K562 (cell line): ENCODE measurements around the gene TMEM43. TPM values are rescaled to one million over a fixed set of nuclear protein-coding genes. Genes with fewer than 3 reads are reported as not detected.

Experiments used
- ATAC-seq: fragments of 200-7000 bp; cut with Tn5 transposase; 3 replicates; pipeline ENCODE4 v1.9.1; 2020; ENCODE audit warnings: moderate library complexity
- BruUV-seq: library from RNA; stranded (reverse); fragments of 400-500 nt; replicated peaks from 2 replicates; lab custom pipeline; 2021; lab: Mats Ljungman, UMichigan
- CTCF ChIA-PET: fragments of 300-600 bp; formaldehyde crosslinking; extraction: SDS; loops from one replicate; lab custom pipeline; 2021; ENCODE audit warnings: low intra/inter-chr PET ratio; lab: Yijun Ruan, JAX
- POLR2A ChIA-PET: fragments of 300-600, 350-650 bp; sonication (Branson Sonifier 250); formaldehyde crosslinking; extraction: SDS; loops from one replicate; lab custom pipeline; 2021; ENCODE audit warnings: antibody characterized with exemption, inconsistent platforms; lab: Yijun Ruan, JAX
- DNase-seq, 4 experiments: peaks; one replicate each; pipeline versions ENCODE4 v3.0.0 to v3.0.0-alpha.2; 2011 to 2018; ENCODE audit warnings: low spot score in 3 of 4, mixed read lengths in 3 of 4; ENCODE audit errors: extremely low read depth in 1 of 4
- FAIRE-seq: peaks from 2 replicates; lab custom pipeline; 2011; peaks lifted over from hg19 to GRCh38; lab: Jason Lieb, UNC
- H2AFZ ChIP-seq: 2 replicates; pipeline ENCODE4 v1.6.0; 2011; ENCODE audit warnings: low read depth, low read length, control low read depth, inconsistent platforms
- H3K27ac ChIP-seq: fragments of 200-600 bp; 3 replicates; pipeline ENCODE4 v1.8.0; 2011; ENCODE audit warnings: low read depth, mild to moderate bottlenecking, control low read depth, inconsistent platforms, low read length, moderate library complexity, mixed read lengths; ENCODE audit errors: extremely low read depth
- H3K27me3 ChIP-seq, 2 experiments: fragments of 300-600 bp in 1 of 2; 2 replicates in 1 of 2; 3 replicates in 1 of 2; pipeline versions ENCODE4 v1.6.0 to v1.8.0; 2011; ENCODE audit warnings: inconsistent platforms in 2 of 2, low read length in 2 of 2, mild to moderate bottlenecking in 1 of 2, mixed read lengths in 1 of 2, moderate library complexity in 1 of 2; ENCODE audit not compliant: control insufficient read depth in 2 of 2, insufficient read depth in 2 of 2
- H3K36me3 ChIP-seq: fragments of 300-600 bp; 3 replicates; pipeline ENCODE4 v1.8.0; 2011; ENCODE audit warnings: mild to moderate bottlenecking, low read length, inconsistent platforms; ENCODE audit not compliant: control insufficient read depth, insufficient read depth
- H3K4me1 ChIP-seq, 2 experiments: fragments of 200-600 bp in 1 of 2; replicated peaks in 1 of 2; 2 replicates in 1 of 2; 3 replicates in 1 of 2; pipeline versions ENCODE4 v1.5.1 to v1.8.0; 2011; ENCODE audit warnings: inconsistent platforms in 2 of 2, low read length in 2 of 2, mild to moderate bottlenecking in 1 of 2, mixed read lengths in 1 of 2, moderate library complexity in 1 of 2; ENCODE audit not compliant: control insufficient read depth in 2 of 2, insufficient read depth in 2 of 2
- H3K4me2 ChIP-seq: 2 replicates; pipeline ENCODE4 v1.6.1; 2011; ENCODE audit warnings: low read length, control low read depth, inconsistent platforms, mixed read lengths; ENCODE audit not compliant: insufficient read depth
- H3K4me3 ChIP-seq: fragments of 200-600 bp; sonication (generic), shearing (Covaris generic); 2 replicates; pipeline ENCODE4 v1.5.1; 2016; ENCODE audit warnings: control low read depth, inconsistent platforms
- H3K79me2 ChIP-seq: fragments of 200-600 bp; 3 replicates; pipeline ENCODE4 v1.8.0; 2011; ENCODE audit warnings: low read length, inconsistent platforms; ENCODE audit not compliant: control insufficient read depth, insufficient read depth
- H3K9ac ChIP-seq, 2 experiments: 2 replicates each; pipeline versions ENCODE4 v1.6.0 to v1.6.1; 2011; ENCODE audit warnings: low read depth in 2 of 2, low read length in 2 of 2, control low read depth in 1 of 2, inconsistent platforms in 1 of 2, mild to moderate bottlenecking in 1 of 2, mixed read lengths in 1 of 2; ENCODE audit not compliant: insufficient read depth in 1 of 2
- H3K9me1 ChIP-seq: one replicate; pipeline ENCODE4 v1.6.0; 2011; ENCODE audit warnings: inconsistent platforms, mild to moderate bottlenecking, low read length, moderate library complexity; ENCODE audit not compliant: control insufficient read depth, insufficient read depth
- H3K9me3 ChIP-seq: replicated peaks from 2 replicates; pipeline ENCODE4 v1.5.1; 2011; ENCODE audit warnings: low read depth, low read length, inconsistent platforms; ENCODE audit not compliant: control insufficient read depth, insufficient read depth
- H4K20me1 ChIP-seq: replicated peaks from 2 replicates; pipeline ENCODE4 v1.6.1; 2011; ENCODE audit warnings: low read length, inconsistent platforms, mixed read lengths; ENCODE audit not compliant: control insufficient read depth, insufficient read depth
- POLR2AphosphoS2 ChIP-seq: IDR thresholded peaks from 2 replicates; pipeline ENCODE4 v1.6.1; 2012; ENCODE audit warnings: low read length, improper control_type of control experiment
- WGBS: fragments of 100-300 bp; shearing (Covaris generic); methylation state at CpG from one replicate; pipeline ENCODE4 v1.1.6; 2016; ENCODE audit warnings: low coverage, mixed read lengths; ENCODE audit not compliant: insufficient coverage; ENCODE audit errors: missing lambda C conversion rate; 5-methylcytosine and 5-hydroxymethylcytosine counted together
- in situ Hi-C: fragments of 300-500 bp; cut with MboI; formaldehyde crosslinking; loops from 4 replicates; pipeline ENCODE4 v1.15.0; 2018; ENCODE audit warnings: inconsistent platforms, mixed read lengths
- intact Hi-C: fragments of 100-400 bp; cut with micrococcal nuclease; formaldehyde crosslinking; loops from 2 replicates; pipeline ENCODE4 v1.14.2; 2022
- polyA plus RNA-seq, 8 experiments: library from polyadenylated mRNA; depleted of rRNA in 4 of 8; stranded (reverse) in 5 of 8; unstranded in 3 of 8; fragments of >200 nt; fragmentation: Nextera tagmentation in 2 of 8; fragmentation: Illumina TruSeq in 1 of 8; extraction: Ambion mirVana in 2 of 8; extraction: Trizol in 1 of 8; gene quantifications; 2 replicates each; pipeline versions ENCODE4 v1.2.1 to v1.2.3, GENCODE V29; 2011 to 2014; ENCODE audit warnings: inconsistent platforms in 1 of 8, missing spikeins in 1 of 8
- total RNA-seq, 7 experiments: library from RNA; depleted of rRNA in 6 of 7; stranded (reverse); fragments of >200 nt in 6 of 7; fragmentation: Illumina TruSeq in 2 of 7; extraction: Trizol in 2 of 7; gene quantifications; 2 replicates each; pipeline versions ENCODE4 v1.2.1 to v1.2.3, GENCODE V29; 2011 to 2021; ENCODE audit warnings: low replicate concordance in 1 of 7

The TMEM43 gene
- total and polyA plus RNA-seq, 9 of the 15 experiments (the other 6 are each of a cell fraction or from before 2014, with no cell fraction given): 16.7 to 46.1 (median 35.7) TPM

GRCh38 chr3:14142567-14143270 lies 17.9 kb downstream of the TMEM43 start:
- FAIRE-seq (no peak), DNase-seq (no peak), ATAC-seq (no peak)
- TF ChIP-seq POLR2AphosphoS2: no peak
- Histone ChIP-seq H3K4me2 (no peak overlapping the region), H3K4me1 (peaks cover 13 to 14% of the 10 kb centered on the region in 2 experiments), H3K9me3 (no peaks in the 10 kb centered on the region), H4K20me1 (no peaks in the 10 kb centered on the region), H3K36me3 (peaks cover 71% of the 10 kb centered on the region; the same call in 2 of the 3 replicates), H3K9me1 (no peaks in the 10 kb centered on the region), H3K79me2 (no peaks in the 10 kb centered on the region), H3K27ac (no peak overlapping the region), H3K4me3 (no peak overlapping the region), H2AFZ (no peak overlapping the region), H3K9ac (no peak overlapping the region), H3K27me3 (no peaks in the 10 kb centered on the region)
- CTCF ChIA-PET: interaction anchor here (1.3 kb wide), 1 partner anchor 61 kb away, joined by 4 read pairs; no protein-coding TSS in a partner anchor
- intact Hi-C loops (no loop called here), in situ Hi-C loops (no loop called here)
- 70% methylated on average over 8 of the region's 8 CpGs for WGBS
- BruUV-seq: TSS peak; percentile 47
- POLR2A ChIA-PET: interaction anchor here (0.5 to 1.6 kb wide), 4 partner anchors 10 to 31 kb away, joined by 3 to 6 read pairs (median 4); no protein-coding TSS in a partner anchor
